Pancreas (tissue), 10 donors: ENCODE results near the gene RTN4RL1. TPM values are rescaled to one million over a fixed set of nuclear protein-coding genes. Genes with fewer than 3 reads are reported as not detected.

Experiments used
- ATAC-seq, 4 donors: fragments of 200-7000 bp; cut with Tn5 transposase; one replicate each; pipeline versions ENCODE4 v1.8.0 to v1.9.1; 2020; ENCODE audit warnings: mild to moderate bottlenecking in 4 of 4, moderate library complexity in 4 of 4
- DNase-seq, 6 donors: peaks; one replicate each; pipeline ENCODE4 v3.0.0-alpha.2; 2020
- FAIRE-seq: peaks from 2 replicates; lab custom pipeline; 2012; peaks lifted over from hg19 to GRCh38; lab: Jason Lieb, UNC
- H3K27ac ChIP-seq, 4 donors: fragments of 200-600 bp; sonication (generic); 1 replicate in 3 of 4; 2 replicates in 1 of 4; pipeline versions ENCODE4 v1.5.0 to v1.8.0; 2020
- H3K27me3 ChIP-seq, 4 donors: fragments of 200-600 bp; one replicate each; pipeline ENCODE4 v1.8.0; 2021
- H3K36me3 ChIP-seq, 3 donors: fragments of 200-600 bp; sonication (generic) in 1 of 3; one replicate each; pipeline versions ENCODE4 v1.5.0 to v1.8.0; 2020 to 2021
- H3K4me1 ChIP-seq, 3 donors: fragments of 200-600 bp; one replicate each; pipeline ENCODE4 v1.8.0; 2021
- H3K4me3 ChIP-seq, 4 donors: fragments of 200-600 bp; sonication (generic) in 2 of 4; one replicate each; pipeline versions ENCODE4 v1.5.0 to v1.8.0; 2020 to 2021
- H3K9me3 ChIP-seq, 4 donors: fragments of 200-600 bp; one replicate each; pipeline ENCODE4 v1.8.0; 2021
- CTCF ChIP-seq, 4 donors: fragments of 200-600 bp; sonication (generic) in 3 of 4; IDR thresholded peaks; one replicate each; pipeline versions ENCODE4 v1.5.0 to v1.8.0; 2021; ENCODE audit warnings: antibody characterized with exemption in 4 of 4
- WGBS, 2 donors: extraction: QIAGEN DNeasy Blood & Tissue Kit; methylation state at CpG; one replicate each; pipeline ENCODE4 v1.1.7; 2013; 5-methylcytosine and 5-hydroxymethylcytosine counted together
- intact Hi-C, 3 donors: fragments of 100-400 bp; cut with DNase I; formaldehyde crosslinking; loops; one replicate each; pipeline versions ENCODE4 v1.11.1 to v1.14.2; 2022
- polyA plus RNA-seq, 2 donors: library from polyadenylated mRNA; stranded (reverse); fragments of 200-250 nt; gene quantifications; one replicate each; pipeline ENCODE4 v1.2.3, GENCODE V29; 2013
- total RNA-seq, 6 donors: library from RNA; stranded (reverse); fragmentation: NEBNext Ultra II Directional in 4 of 6; extraction: Animal tissue kit (Norgen Biotek cat#: 25700) in 4 of 6; gene quantifications; one replicate each; pipeline versions ENCODE4 v1.2.1 to v1.2.4, GENCODE V29; 2021 to 2023
- donor health status: healthy with polysubstance abuse.
- donor health status: DM: no; HTN: no; CAD: no; lungs with moderate emphysema.
- donor health status: DM: no; HTN: no; CAD: no.
- donor health status: control.
- donor health status: control.
- donor health status: Bipolar disorder and iron deficiency.
- donor health status: DM: yes; HTN: yes; CAD: no.
- donor health status: DM: no; HTN: no; CAD: no.
- donor health status: DM: no; HTN: no; CAD: no.
- donor health status: DM: yes; HTN: yes; CAD: no.

The RTN4RL1 gene
- total and polyA plus RNA-seq, 8 donors, result 0.93 to 3.6 (median 2.1) TPM

GRCh38 chr17:2033153-2033552, 8.0 kb upstream of the RTN4RL1 start:
- Histone ChIP-seq H3K27me3 (no peaks in the 10 kb centered on the region), H3K36me3 (peaks cover 0 to 29% (median 11%) of the 10 kb centered on the region in 3 donors), H3K27ac (no peak overlapping the region), H3K4me3 (no peak overlapping the region), H3K4me1 (peaks cover 5 to 10% (median 6%) of the 10 kb centered on the region in 3 donors), H3K9me3 (no peaks in the 10 kb centered on the region)
- no peak for TF ChIP-seq CTCF (IDR thresholded peaks at IDR 0.05)
- ATAC-seq (no peak), DNase-seq (no peak), FAIRE-seq (no peak)
- intact Hi-C loops, result loop anchor here in 1 of 3 donors (10.0 kb wide), 1 partner anchor 118 kb away; no protein-coding TSS in a partner anchor
- WGBS, 2 donors, result 92% methylated on average over 7 of the region's 7 CpGs

- WGBS, 2 donors, result 12 to 14% methylated on average over 10 of the region's 10 CpGs
- Histone ChIP-seq H3K27me3 (no peaks in the 10 kb centered on the region), H3K9me3 (no peaks in the 10 kb centered on the region), H3K36me3 (peaks cover 0 to 8% (median 0%) of the 10 kb centered on the region in 3 donors), H3K27ac (peak overlapping the region in 1 of 4 donors; percentile 55), H3K4me1 (peaks cover 5 to 10% (median 6%) of the 10 kb centered on the region in 3 donors), H3K4me3 (peak overlapping the region; percentile 96 to 100 (median 98))
- no peak for FAIRE-seq
- peak in 1 of 4 donors; percentile 15 for TF ChIP-seq CTCF (IDR thresholded peaks at IDR 0.05)
- intact Hi-C loops, result loop anchor here in 1 of 3 donors (10.0 kb wide), 1 partner anchor 116 kb away; no protein-coding TSS in a partner anchor
- ATAC-seq, result no peak
- DNase-seq, result peak in 1 of 6 donors; percentile 62
These were observed 5.6 kb upstream of the RTN4RL1 start for GRCh38 chr17:2030779-2031163.

- no peaks in the 10 kb centered on the region for H3K9me3 ChIP-seq
- H3K4me1 ChIP-seq, result peaks cover 5 to 13% (median 6%) of the 10 kb centered on the region in 3 donors
- 1% methylated on average over 59 of the region's 59 CpGs for WGBS, 2 donors
- peak within 1 kb of the TSS; percentile 96 to 100 (median 98) for H3K4me3 ChIP-seq
- peaks cover 0 to 6% (median 0%) of the 10 kb centered on the region in 3 donors for H3K36me3 ChIP-seq
- ATAC-seq (peak; percentile 87 to 92 (median 88)), DNase-seq (peak; percentile 84 to 96 (median 92)), FAIRE-seq (no peak)
- peak in 1 of 4 donors; percentile 11 for TF ChIP-seq CTCF (IDR thresholded peaks at IDR 0.05)
- intact Hi-C loops, result loop anchor here (5.0 to 10.0 kb wide), 3 partner anchors 115 to 123 kb away; no protein-coding TSS in a partner anchor
- H3K27me3 ChIP-seq, result no peaks in the 10 kb centered on the region
- peak within 1 kb of the TSS in 3 of 4 donors; percentile 24 to 55 (median 45) for H3K27ac ChIP-seq
These were observed 5.0 kb upstream of the RTN4RL1 start, which contains the start of gene DPH1 for GRCh38 chr17:2029911-2030778. Gene DPH1, plus strand, starts transcription at chr17:2030153. Its CDS starts 17 bp downstream, at chr17:2030170.

- FAIRE-seq (no peak), ATAC-seq (no peak), DNase-seq (no peak)
- intact Hi-C loops, result loop anchor here in 2 of 3 donors (5.0 kb wide), 2 partner anchors 116 to 121 kb away; no protein-coding TSS in a partner anchor
- Histone ChIP-seq H3K9me3 (no peaks in the 10 kb centered on the region), H3K27me3 (no peaks in the 10 kb centered on the region), H3K4me1 (peaks cover 5 to 19% (median 6%) of the 10 kb centered on the region in 3 donors), H3K27ac (no peak overlapping the region), H3K4me3 (no peak overlapping the region), H3K36me3 (peaks cover 0 to 3% (median 0%) of the 10 kb centered on the region in 3 donors)
- 56 to 59% methylated on average over 6 of the region's 6 CpGs for WGBS, 2 donors
- TF ChIP-seq CTCF (IDR thresholded peaks at IDR 0.05), result no peak
These were observed 3.6 kb upstream of the RTN4RL1 start for GRCh38 chr17:2028737-2029136.
